Muscle layer of duodenum (tissue), 2 donors: ENCODE data around the gene KPNA1.
"Not testable (repeated sequence)": the region's sequence is repeated elsewhere in the genome, so short reads cannot be mapped to it uniquely, and the experiment has no call there.

Source experiments
- H3K27ac ChIP-seq: one replicate; pipeline ENCODE4 v1.7.0; 2013; ENCODE audit warnings: mild to moderate bottlenecking, low read length
- H3K27me3 ChIP-seq: one replicate; pipeline ENCODE4 v1.7.0; 2013; ENCODE audit warnings: low read depth, mild to moderate bottlenecking, control low read depth, low read length
- H3K36me3 ChIP-seq, 2 donors: one replicate each; pipeline ENCODE4 v1.7.0; 2013; ENCODE audit warnings: low read length in 2 of 2, control low read depth in 1 of 2, mild to moderate bottlenecking in 1 of 2; ENCODE audit not compliant: insufficient read depth in 2 of 2, control insufficient read depth in 1 of 2
- H3K4me1 ChIP-seq, 2 donors: one replicate each; pipeline ENCODE4 v1.7.0; 2013; ENCODE audit warnings: low read length in 2 of 2, mild to moderate bottlenecking in 2 of 2, control low read depth in 1 of 2, moderate library complexity in 1 of 2; ENCODE audit not compliant: insufficient read depth in 2 of 2, control insufficient read depth in 1 of 2
- H3K4me3 ChIP-seq, 2 donors: one replicate each; pipeline ENCODE4 v1.7.0; 2013; ENCODE audit warnings: low read length in 2 of 2, low read depth in 1 of 2, mild to moderate bottlenecking in 1 of 2
- H3K9me3 ChIP-seq, 2 donors: one replicate each; pipeline ENCODE4 v1.7.0; 2013; ENCODE audit warnings: low read length in 2 of 2, control low read depth in 1 of 2, mild to moderate bottlenecking in 1 of 2; ENCODE audit not compliant: control insufficient read depth in 1 of 2
- donor health status: healthy.

The KPNA1 gene

GRCh38 chr3:122468896-122469533 lies 45.7 kb downstream of the KPNA1 start:
- Histone ChIP-seq H3K4me1 (peaks cover 0 to 16% of the 10 kb centered on the region in 2 donors), H3K36me3 (peaks cover 0 to 10% of the 10 kb centered on the region in 2 donors), H3K27me3 (no peaks in the 10 kb centered on the region), H3K27ac (no peak overlapping the region), H3K4me3 (no peak overlapping the region), H3K9me3 (no peaks in the 10 kb centered on the region)

- H3K4me1 ChIP-seq, result peaks cover 0 to 16% of the 10 kb centered on the region in 2 donors
- no peaks in the 10 kb centered on the region for H3K9me3 ChIP-seq
- peaks cover 10 to 13% of the 10 kb centered on the region in 2 donors for H3K36me3 ChIP-seq
- H3K27ac ChIP-seq, result no peak overlapping the region
- H3K4me3 ChIP-seq, result no peak overlapping the region
- no peaks in the 10 kb centered on the region for H3K27me3 ChIP-seq
These were observed 48.0 kb downstream of the KPNA1 start for GRCh38 chr3:122466701-122467240.

- Histone ChIP-seq H3K27me3 (no peaks in the 10 kb centered on the region), H3K36me3 (peaks cover 16 to 18% of the 10 kb centered on the region in 2 donors), H3K4me3 (no peak overlapping the region), H3K4me1 (peaks cover 0 to 9% of the 10 kb centered on the region in 2 donors), H3K27ac (no peak overlapping the region), H3K9me3 (no peaks in the 10 kb centered on the region)
These were observed 50.1 kb downstream of the KPNA1 start for GRCh38 chr3:122464659-122465058.

GRCh38 chr3:122462406-122462805 lies 52.3 kb downstream of the KPNA1 start:
- Histone ChIP-seq H3K27me3 (no peaks in the 10 kb centered on the region), H3K9me3 (no peaks in the 10 kb centered on the region), H3K4me1 (no peaks in the 10 kb centered on the region), H3K27ac (no peak overlapping the region), H3K36me3 (peaks cover 32% of the 10 kb centered on the region in 2 donors), H3K4me3 (no peak overlapping the region)

GRCh38 chr3:122461806-122462205 lies 52.9 kb downstream of the KPNA1 start:
- H3K9me3 ChIP-seq, result no peaks in the 10 kb centered on the region
- no peak overlapping the region for H3K4me3 ChIP-seq
- peaks cover 36% of the 10 kb centered on the region in 2 donors for H3K36me3 ChIP-seq
- no peaks in the 10 kb centered on the region for H3K4me1 ChIP-seq
- no peaks in the 10 kb centered on the region for H3K27me3 ChIP-seq
- no peak overlapping the region for H3K27ac ChIP-seq

GRCh38 chr3:122458992-122459391 lies 55.7 kb downstream of the KPNA1 start:
- H3K27me3 ChIP-seq, result no peaks in the 10 kb centered on the region
- peaks cover 26 to 41% of the 10 kb centered on the region in 2 donors for H3K36me3 ChIP-seq
- H3K27ac ChIP-seq, result no peak overlapping the region

GRCh38 chr3:122457706-122458105 lies 57.0 kb downstream of the KPNA1 start:
- peaks cover 37 to 40% of the 10 kb centered on the region in 2 donors for H3K36me3 ChIP-seq
- no peak overlapping the region for H3K4me3 ChIP-seq
- no peak overlapping the region for H3K27ac ChIP-seq
- no peaks in the 10 kb centered on the region for H3K4me1 ChIP-seq
- no peaks in the 10 kb centered on the region for H3K9me3 ChIP-seq
- no peaks in the 10 kb centered on the region for H3K27me3 ChIP-seq

More at GRCh38 chr3:122458992-122459391, 55.7 kb downstream of the KPNA1 start:
- Histone ChIP-seq H3K9me3 (no peaks in the 10 kb centered on the region), H3K4me3 (no peak overlapping the region), H3K4me1 (no peaks in the 10 kb centered on the region)

GRCh38 chr3:122456074-122456473 lies 58.7 kb downstream of the KPNA1 start:
- Histone ChIP-seq H3K4me1 (no peaks in the 10 kb centered on the region), H3K4me3 (no peak overlapping the region), H3K9me3 (no peaks in the 10 kb centered on the region), H3K27ac (no peak overlapping the region), H3K27me3 (no peaks in the 10 kb centered on the region), H3K36me3 (peaks cover 30 to 37% of the 10 kb centered on the region in 2 donors)

- H3K36me3 ChIP-seq, result peaks cover 18 to 35% of the 10 kb centered on the region in 2 donors
These were observed 63.4 kb downstream of the KPNA1 start for GRCh38 chr3:122451371-122451770.

GRCh38 chr3:122448218-122448617 lies 66.5 kb downstream of the KPNA1 start:
- not testable (repeated sequence) for H3K4me3 ChIP-seq, H3K27me3 ChIP-seq, H3K9me3 ChIP-seq, H3K4me1 ChIP-seq, H3K27ac ChIP-seq
- H3K36me3 ChIP-seq, result peaks cover 18 to 41% of the 10 kb centered on the region in 2 donors

More at GRCh38 chr3:122451371-122451770, 63.4 kb downstream of the KPNA1 start:
- H3K4me1 ChIP-seq, result no peaks in the 10 kb centered on the region
- no peaks in the 10 kb centered on the region for H3K27me3 ChIP-seq
- H3K9me3 ChIP-seq, result no peaks in the 10 kb centered on the region
- H3K27ac ChIP-seq, result no peak overlapping the region
- H3K4me3 ChIP-seq, result no peak overlapping the region

GRCh38 chr3:122444491-122444887 lies 70.2 kb downstream of the KPNA1 start:
- not testable (repeated sequence) for H3K27me3 ChIP-seq, H3K27ac ChIP-seq, H3K4me1 ChIP-seq, H3K4me3 ChIP-seq, H3K9me3 ChIP-seq
- peaks cover 33 to 46% of the 10 kb centered on the region in 2 donors for H3K36me3 ChIP-seq
